ENCODE measurements around the gene ZNF814.

GRCh38 chr19:57830071-57830602, 58.7 kb downstream of the ZNF814 start, which contains the start of gene ZNF587B:
- TF ChIP-seq EZH2 (IDR thresholded peaks at IDR 0.05; ENCODE audit: insufficient read depth, poor library complexity, severe bottlenecking), result no peak
- TF ChIP-seq EZH2phosphoT487 (IDR thresholded peaks at IDR 0.05; ENCODE audit: insufficient read depth, low read depth), result no peak
